HEK293T (cell line): ENCODE data around the gene ACSF3.
"Not testable (repeated sequence)": the region's sequence is repeated elsewhere in the genome, so short reads cannot be mapped to it uniquely, and the experiment has no call there.

Experiments
- ARNT ChIP-seq: fragments of 450-650 bp; IDR thresholded peaks from 2 replicates; pipeline ENCODE4 v1.6.1; 2017; ENCODE audit warnings: mild to moderate bottlenecking
- BHLHE40 ChIP-seq: fragments of 450-650 bp; IDR thresholded peaks from 2 replicates; pipeline ENCODE4 v1.6.1; 2016; ENCODE audit warnings: mild to moderate bottlenecking, moderate library complexity, borderline replicate concordance
- ELF4 ChIP-seq: fragments of 450-650 bp; IDR thresholded peaks from 2 replicates; pipeline ENCODE4 v1.6.1; 2017; ENCODE audit warnings: antibody characterized with exemption
- FOXA1 ChIP-seq: fragments of 450-650 bp; IDR thresholded peaks from 2 replicates; pipeline ENCODE4 v1.6.1; 2016; ENCODE audit warnings: mild to moderate bottlenecking
- FOXK2 ChIP-seq: fragments of 450-650 bp; IDR thresholded peaks from 2 replicates; pipeline ENCODE4 v1.6.1; 2016; ENCODE audit warnings: mild to moderate bottlenecking
- FOXM1 ChIP-seq: fragments of 450-650 bp; IDR thresholded peaks from 2 replicates; pipeline ENCODE4 v1.6.1; 2017; ENCODE audit warnings: mild to moderate bottlenecking, borderline replicate concordance
- HDGF ChIP-seq: fragments of 450-650 bp; IDR thresholded peaks from 2 replicates; pipeline ENCODE4 v1.6.1; 2017; ENCODE audit warnings: antibody characterized with exemption, borderline replicate concordance
- L3MBTL2 ChIP-seq: fragments of 450-650 bp; conservative IDR thresholded peaks from 2 replicates; pipeline ENCODE4 v1.6.1; 2016; ENCODE audit warnings: mild to moderate bottlenecking
- NFRKB ChIP-seq: fragments of 450-650 bp; IDR thresholded peaks from 2 replicates; pipeline ENCODE4 v1.6.1; 2016; ENCODE audit warnings: mild to moderate bottlenecking, moderate library complexity
- SP1 ChIP-seq: fragments of 450-650 bp; IDR thresholded peaks from 2 replicates; pipeline ENCODE4 v1.6.1; 2017
- SUZ12 ChIP-seq: fragments of 450-650 bp; IDR thresholded peaks from 2 replicates; pipeline ENCODE4 v1.6.1; 2016; ENCODE audit warnings: mild to moderate bottlenecking
- ZNF384 ChIP-seq: fragments of 450-650 bp; IDR thresholded peaks from 2 replicates; pipeline ENCODE4 v1.6.1; 2016
- TF ChIP-seq, protein P1 (sequence below): fragments of 450-650 bp; IDR thresholded peaks from 2 replicates; pipeline ENCODE4 v1.6.1; 2016

DNA sequence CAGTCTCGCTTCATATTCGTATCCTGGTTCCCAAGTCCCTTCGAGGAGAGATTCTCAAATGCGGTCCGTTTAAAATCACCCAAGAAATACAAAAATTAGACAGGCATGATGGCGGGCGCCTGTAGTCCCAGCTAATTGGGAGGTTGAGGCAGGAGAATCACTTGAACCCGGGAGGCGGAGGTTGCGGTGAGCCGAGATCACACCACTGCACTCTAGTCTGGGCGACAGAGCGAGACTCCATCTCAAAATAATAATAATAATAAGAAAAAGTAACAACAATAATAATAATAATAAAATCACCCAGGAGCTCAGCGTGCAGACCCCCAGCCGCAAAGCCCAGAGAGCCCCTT, 425 bp upstream of the ACSF3 start:
- TF ChIP-seq BHLHE40, SP1, FOXA1, SUZ12, ELF4, FOXK2, NFRKB, FOXM1, ZNF384, ARNT, L3MBTL2, HDGF: not testable (repeated sequence)
- TF ChIP-seq, protein P1, sequence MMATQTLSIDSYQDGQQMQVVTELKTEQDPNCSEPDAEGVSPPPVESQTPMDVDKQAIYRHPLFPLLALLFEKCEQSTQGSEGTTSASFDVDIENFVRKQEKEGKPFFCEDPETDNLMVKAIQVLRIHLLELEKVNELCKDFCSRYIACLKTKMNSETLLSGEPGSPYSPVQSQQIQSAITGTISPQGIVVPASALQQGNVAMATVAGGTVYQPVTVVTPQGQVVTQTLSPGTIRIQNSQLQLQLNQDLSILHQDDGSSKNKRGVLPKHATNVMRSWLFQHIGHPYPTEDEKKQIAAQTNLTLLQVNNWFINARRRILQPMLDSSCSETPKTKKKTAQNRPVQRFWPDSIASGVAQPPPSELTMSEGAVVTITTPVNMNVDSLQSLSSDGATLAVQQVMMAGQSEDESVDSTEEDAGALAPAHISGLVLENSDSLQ = not testable (repeated sequence)
